ACC112 (cell line): ENCODE results near the gene ATP5F1E.

Experiments
- H2AFZ ChIP-seq: fragments of 200-600 bp; sonication (generic); one replicate; pipeline ENCODE4 v1.6.0; 2017; ENCODE audit warnings: antibody characterized with exemption, low read length; ENCODE audit not compliant: unreplicated experiment
- H3K27ac ChIP-seq: fragments of 200-600 bp; sonication (generic); 2 replicates; pipeline ENCODE4 v1.5.1; 2014; ENCODE audit warnings: low read depth, mild to moderate bottlenecking, antibody characterized with exemption, low read length, moderate library complexity
- H3K27me3 ChIP-seq: fragments of 200-600 bp; sonication (generic); 2 replicates; pipeline ENCODE4 v1.6.1; 2014; ENCODE audit warnings: mild to moderate bottlenecking, antibody characterized with exemption, low read length, moderate library complexity, mixed read lengths; ENCODE audit not compliant: insufficient read depth
- H3K36me3 ChIP-seq: fragments of 200-600 bp; sonication (generic); 2 replicates; pipeline ENCODE4 v1.6.1; 2016; ENCODE audit warnings: mild to moderate bottlenecking, antibody characterized with exemption, low read length, moderate library complexity, mixed read lengths; ENCODE audit not compliant: insufficient read depth
- H3K4me1 ChIP-seq: fragments of 200-600 bp; sonication (generic); one replicate; pipeline ENCODE4 v1.6.1; 2016; ENCODE audit warnings: low read length, mixed read lengths; ENCODE audit not compliant: insufficient read depth, unreplicated experiment, control insufficient read depth
- H3K4me3 ChIP-seq: fragments of 200-600 bp; sonication (generic); 2 replicates; pipeline ENCODE4 v1.5.1; 2014; ENCODE audit warnings: mild to moderate bottlenecking, low read depth, low read length
- H3K79me2 ChIP-seq: fragments of 200-600 bp; sonication (generic); one replicate; pipeline ENCODE4 v1.6.0; 2016; ENCODE audit warnings: low read length; ENCODE audit not compliant: control insufficient read depth, unreplicated experiment, insufficient read depth

Gene ATP5F1E

GRCh38 chr20:59063358-59064213, 31.5 kb upstream of the ATP5F1E start:
- Histone ChIP-seq H3K36me3 (no peaks in the 10 kb centered on the region), H3K79me2 (no peaks in the 10 kb centered on the region), H3K4me3 (peak overlapping the region; percentile 55), H3K4me1 (peaks cover 14% of the 10 kb centered on the region), H2AFZ (peak overlapping the region; percentile 70), H3K27me3 (peaks cover 16% of the 10 kb centered on the region), H3K27ac (no peak overlapping the region)

GRCh38 chr20:59062081-59062480, 29.9 kb upstream of the ATP5F1E start:
- H3K4me1 ChIP-seq = peaks cover 14% of the 10 kb centered on the region
- no peak overlapping the region for H2AFZ ChIP-seq
- H3K36me3 ChIP-seq = no peaks in the 10 kb centered on the region
- peaks cover 6% of the 10 kb centered on the region; the same call in 1 of the 2 replicates for H3K27me3 ChIP-seq
- no peak overlapping the region for H3K4me3 ChIP-seq
- H3K79me2 ChIP-seq = no peaks in the 10 kb centered on the region
- H3K27ac ChIP-seq = no peak overlapping the region

GRCh38 chr20:59055302-59055701, 23.2 kb upstream of the ATP5F1E start:
- peaks cover 32% of the 10 kb centered on the region for H3K27me3 ChIP-seq
- H3K36me3 ChIP-seq = no peaks in the 10 kb centered on the region
- H3K4me3 ChIP-seq = no peak overlapping the region
- H3K4me1 ChIP-seq = no peaks in the 10 kb centered on the region
- no peak overlapping the region for H2AFZ ChIP-seq
- H3K27ac ChIP-seq = no peak overlapping the region
- H3K79me2 ChIP-seq = no peaks in the 10 kb centered on the region

- Histone ChIP-seq H3K79me2 (no peaks in the 10 kb centered on the region), H3K27me3 (peaks cover 29% of the 10 kb centered on the region), H3K27ac (no peak overlapping the region), H2AFZ (no peak overlapping the region), H3K36me3 (no peaks in the 10 kb centered on the region), H3K4me3 (no peak overlapping the region), H3K4me1 (peaks cover 9% of the 10 kb centered on the region)
These were observed 19.6 kb upstream of the ATP5F1E start for GRCh38 chr20:59051666-59052185.

GRCh38 chr20:59050437-59050836, 18.3 kb upstream of the ATP5F1E start:
- Histone ChIP-seq H3K27ac (no peak overlapping the region), H3K36me3 (no peaks in the 10 kb centered on the region), H2AFZ (no peak overlapping the region), H3K4me3 (no peak overlapping the region), H3K27me3 (peaks cover 22% of the 10 kb centered on the region), H3K4me1 (peaks cover 9% of the 10 kb centered on the region), H3K79me2 (no peaks in the 10 kb centered on the region)

GRCh38 chr20:59048681-59049030, 16.5 kb upstream of the ATP5F1E start:
- Histone ChIP-seq H2AFZ (peak overlapping the region; percentile 19), H3K4me3 (peak overlapping the region; percentile 63), H3K36me3 (no peaks in the 10 kb centered on the region), H3K4me1 (peaks cover 9% of the 10 kb centered on the region), H3K27me3 (peaks cover 22% of the 10 kb centered on the region), H3K27ac (peak overlapping the region; percentile 24), H3K79me2 (no peaks in the 10 kb centered on the region)

GRCh38 chr20:59047938-59048680, 16.0 kb upstream of the ATP5F1E start:
- H2AFZ ChIP-seq = peak overlapping the region; percentile 19
- peaks cover 18% of the 10 kb centered on the region for H3K27me3 ChIP-seq
- peaks cover 13% of the 10 kb centered on the region for H3K4me1 ChIP-seq
- peak overlapping the region; percentile 24 for H3K27ac ChIP-seq
- H3K4me3 ChIP-seq = peak overlapping the region; percentile 63
- no peaks in the 10 kb centered on the region for H3K79me2 ChIP-seq
- H3K36me3 ChIP-seq = no peaks in the 10 kb centered on the region

- Histone ChIP-seq H3K36me3 (no peaks in the 10 kb centered on the region), H2AFZ (no peak overlapping the region), H3K4me3 (no peak overlapping the region), H3K27me3 (peaks cover 9% of the 10 kb centered on the region; the same call in 1 of the 2 replicates), H3K79me2 (peaks cover 8% of the 10 kb centered on the region), H3K27ac (no peak overlapping the region), H3K4me1 (peaks cover 14% of the 10 kb centered on the region)
These were observed 14.7 kb upstream of the ATP5F1E start for GRCh38 chr20:59046862-59047261.

- Histone ChIP-seq H3K4me1 (peaks cover 34% of the 10 kb centered on the region), H3K27me3 (no peaks in the 10 kb centered on the region), H3K4me3 (no peak overlapping the region), H2AFZ (no peak overlapping the region), H3K79me2 (peaks cover 28% of the 10 kb centered on the region), H3K36me3 (peaks cover 7% of the 10 kb centered on the region; the same call in 1 of the 2 replicates), H3K27ac (no peak overlapping the region)
These were observed 12.7 kb upstream of the ATP5F1E start for GRCh38 chr20:59044796-59045195.

GRCh38 chr20:59044295-59044694, 12.2 kb upstream of the ATP5F1E start:
- H2AFZ ChIP-seq = peak overlapping the region; percentile 67
- peaks cover 33% of the 10 kb centered on the region for H3K79me2 ChIP-seq
- no peaks in the 10 kb centered on the region for H3K27me3 ChIP-seq
- no peak overlapping the region for H3K4me3 ChIP-seq
- H3K27ac ChIP-seq = no peak overlapping the region
- peaks cover 39% of the 10 kb centered on the region for H3K4me1 ChIP-seq
- peaks cover 7% of the 10 kb centered on the region; the same call in 1 of the 2 replicates for H3K36me3 ChIP-seq
